WTC11 (cell line): ENCODE data around the gene SNX9. TPM values are rescaled to one million over a fixed set of nuclear protein-coding genes. Genes with fewer than 3 reads are reported as not detected.

Experiments used
- ATAC-seq: fragments of 200-7000 bp; cut with Tn5 transposase; 2 replicates; pipeline ENCODE4 v1.10.0; 2021; ENCODE audit warnings: mild to moderate bottlenecking, moderate library complexity
- CTCF ChIA-PET: fragments of 300-600 bp; sonication (Branson Sonifier 250); formaldehyde crosslinking; loops from one replicate; lab custom pipeline; 2021; ENCODE audit warnings: antibody characterized with exemption; lab: Charles Lee
- POLR2A ChIA-PET: fragments of 350-600 bp; sonication (Branson Sonifier 250); formaldehyde crosslinking; loops from one replicate; lab custom pipeline; 2021; ENCODE audit warnings: antibody characterized with exemption; lab: Charles Lee
- DNase-seq: peaks from one replicate; pipeline ENCODE4 v3.0.0; 2021; ENCODE audit warnings: low spot score
- H3K27ac Mint-ChIP-seq: 2 replicates; pipeline ENCODE4 v1.8.0; 2021; ENCODE audit warnings: mixed read lengths
- H3K27me3 Mint-ChIP-seq: 2 replicates; pipeline ENCODE4 v1.8.0; 2021; ENCODE audit warnings: low read depth, mild to moderate bottlenecking, moderate library complexity, mixed read lengths
- H3K36me3 Mint-ChIP-seq: 2 replicates; pipeline ENCODE4 v1.8.0; 2021; ENCODE audit warnings: mixed read lengths
- H3K4me1 Mint-ChIP-seq: 2 replicates; pipeline ENCODE4 v1.8.0; 2022; ENCODE audit warnings: mixed read lengths
- H3K4me3 Mint-ChIP-seq: 2 replicates; pipeline ENCODE4 v1.8.0; 2021; ENCODE audit warnings: mild to moderate bottlenecking, moderate library complexity, mixed read lengths
- H3K9me3 Mint-ChIP-seq: 2 replicates; pipeline ENCODE4 v1.8.0; 2021; ENCODE audit warnings: mixed read lengths
- ATF1 ChIP-seq: sonication (generic); formaldehyde crosslinking; IDR thresholded peaks from 2 replicates; pipeline ENCODE4 v1.8.1; 2023; ENCODE audit warnings: mild to moderate bottlenecking, moderate library complexity, missing genetic modification reagents
- EMX1 ChIP-seq: fragments of 250-450 bp; sonication (Bioruptor Pico); IDR thresholded peaks from 2 replicates; pipeline ENCODE4 v1.8.0; 2021; ENCODE audit warnings: mild to moderate bottlenecking
- FOXJ3 ChIP-seq: sonication (generic); formaldehyde crosslinking; IDR thresholded peaks from 2 replicates; pipeline ENCODE4 v1.9.0; 2021; ENCODE audit warnings: missing genetic modification reagents, mild to moderate bottlenecking, borderline replicate concordance
- FOXP1 ChIP-seq: sonication (generic); formaldehyde crosslinking; IDR thresholded peaks from 2 replicates; pipeline ENCODE4 v1.8.0; 2022; ENCODE audit warnings: missing genetic modification reagents, mild to moderate bottlenecking, moderate library complexity, borderline replicate concordance
- GABPB1 ChIP-seq: sonication (generic); formaldehyde crosslinking; IDR thresholded peaks from 2 replicates; pipeline ENCODE4 v1.8.1; 2023; ENCODE audit warnings: mild to moderate bottlenecking, missing genetic modification reagents
- IRF1 ChIP-seq: sonication (generic); formaldehyde crosslinking; IDR thresholded peaks from 2 replicates; pipeline ENCODE4 v1.8.0; 2023; ENCODE audit warnings: missing genetic modification reagents
- MYBL2 ChIP-seq: sonication (generic); formaldehyde crosslinking; IDR thresholded peaks from 2 replicates; pipeline ENCODE4 v1.8.1; 2023; ENCODE audit warnings: mild to moderate bottlenecking, moderate library complexity, missing genetic modification reagents
- NFATC4 ChIP-seq: fragments of 250-450 bp; sonication (Bioruptor Pico); IDR thresholded peaks from 2 replicates; pipeline ENCODE4 v1.9.0; 2021; ENCODE audit warnings: mild to moderate bottlenecking
- STAT6 ChIP-seq: sonication (generic); formaldehyde crosslinking; conservative IDR thresholded peaks from 2 replicates; pipeline ENCODE4 v1.8.1; 2023; ENCODE audit warnings: mild to moderate bottlenecking, low read depth, missing genetic modification reagents, moderate library complexity
- TP53 ChIP-seq: sonication (generic); formaldehyde crosslinking; IDR thresholded peaks from 2 replicates; pipeline ENCODE4 v1.8.1; 2023; ENCODE audit warnings: mild to moderate bottlenecking, missing genetic modification reagents
- ZNF219 ChIP-seq: sonication (generic); formaldehyde crosslinking; IDR thresholded peaks from 2 replicates; pipeline ENCODE4 v1.8.0; 2023; ENCODE audit warnings: missing genetic modification reagents, mild to moderate bottlenecking, borderline replicate concordance
- ZNF232 ChIP-seq: sonication (generic); formaldehyde crosslinking; IDR thresholded peaks from 2 replicates; pipeline ENCODE4 v1.8.0; 2022; ENCODE audit warnings: mild to moderate bottlenecking, missing genetic modification reagents
- total RNA-seq: library from RNA; stranded (reverse); gene quantifications from 3 replicates; pipeline ENCODE4 v1.2.3, GENCODE V29; 2021
- TF ChIP-seq, protein P1 (sequence below): sonication (generic); formaldehyde crosslinking; IDR thresholded peaks from 2 replicates; pipeline ENCODE4 v1.8.0; 2022; ENCODE audit warnings: missing genetic modification reagents
- TF ChIP-seq, protein P2 (sequence below): sonication (generic); formaldehyde crosslinking; IDR thresholded peaks from 2 replicates; pipeline ENCODE4 v1.8.0; 2022; ENCODE audit warnings: mild to moderate bottlenecking, missing genetic modification reagents
- TF ChIP-seq, protein P3 (sequence below): sonication (generic); formaldehyde crosslinking; IDR thresholded peaks from 2 replicates; pipeline ENCODE4 v1.8.1; 2023; ENCODE audit warnings: mild to moderate bottlenecking, missing genetic modification reagents, borderline replicate concordance

The SNX9 gene
- total RNA-seq, 1 experiment from 2014 or later = 35.0 TPM

GRCh38 chr6:157954150-157955117 lies 131.4 kb downstream of the SNX9 start:
- DNase-seq (no peak), ATAC-seq (peak; percentile 73)
- H3K9me3 Mint-ChIP-seq = peaks cover 36% of the 10 kb centered on the region
- ChIA-PET CTCF (interaction anchor here (0.9 to 1.8 kb wide), 2 partner anchors 118 to 285 kb away, joined by 4 read pairs; no protein-coding TSS in a partner anchor), POLR2A (interaction anchor here (1.0 kb wide), 1 partner anchor 30 kb away, joined by 3 read pairs; no protein-coding TSS in a partner anchor)
- peaks cover 19% of the 10 kb centered on the region for H3K36me3 Mint-ChIP-seq
- no peak overlapping the region for H3K27ac Mint-ChIP-seq
- H3K4me3 Mint-ChIP-seq = no peak overlapping the region
- TF ChIP-seq, protein P1, sequence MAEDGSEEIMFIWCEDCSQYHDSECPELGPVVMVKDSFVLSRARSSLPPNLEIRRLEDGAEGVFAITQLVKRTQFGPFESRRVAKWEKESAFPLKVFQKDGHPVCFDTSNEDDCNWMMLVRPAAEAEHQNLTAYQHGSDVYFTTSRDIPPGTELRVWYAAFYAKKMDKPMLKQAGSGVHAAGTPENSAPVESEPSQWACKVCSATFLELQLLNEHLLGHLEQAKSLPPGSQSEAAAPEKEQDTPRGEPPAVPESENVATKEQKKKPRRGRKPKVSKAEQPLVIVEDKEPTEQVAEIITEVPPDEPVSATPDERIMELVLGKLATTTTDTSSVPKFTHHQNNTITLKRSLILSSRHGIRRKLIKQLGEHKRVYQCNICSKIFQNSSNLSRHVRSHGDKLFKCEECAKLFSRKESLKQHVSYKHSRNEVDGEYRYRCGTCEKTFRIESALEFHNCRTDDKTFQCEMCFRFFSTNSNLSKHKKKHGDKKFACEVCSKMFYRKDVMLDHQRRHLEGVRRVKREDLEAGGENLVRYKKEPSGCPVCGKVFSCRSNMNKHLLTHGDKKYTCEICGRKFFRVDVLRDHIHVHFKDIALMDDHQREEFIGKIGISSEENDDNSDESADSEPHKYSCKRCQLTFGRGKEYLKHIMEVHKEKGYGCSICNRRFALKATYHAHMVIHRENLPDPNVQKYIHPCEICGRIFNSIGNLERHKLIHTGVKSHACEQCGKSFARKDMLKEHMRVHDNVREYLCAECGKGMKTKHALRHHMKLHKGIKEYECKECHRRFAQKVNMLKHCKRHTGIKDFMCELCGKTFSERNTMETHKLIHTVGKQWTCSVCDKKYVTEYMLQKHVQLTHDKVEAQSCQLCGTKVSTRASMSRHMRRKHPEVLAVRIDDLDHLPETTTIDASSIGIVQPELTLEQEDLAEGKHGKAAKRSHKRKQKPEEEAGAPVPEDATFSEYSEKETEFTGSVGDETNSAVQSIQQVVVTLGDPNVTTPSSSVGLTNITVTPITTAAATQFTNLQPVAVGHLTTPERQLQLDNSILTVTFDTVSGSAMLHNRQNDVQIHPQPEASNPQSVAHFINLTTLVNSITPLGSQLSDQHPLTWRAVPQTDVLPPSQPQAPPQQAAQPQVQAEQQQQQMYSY (CRISPR knock-in tag) = peak; percentile 27; the same call in 1 of the 2 replicates
- TF ChIP-seq GABPB1 (CRISPR knock-in tag) (peak; percentile 41; the same call in 1 of the 2 replicates), TP53 (CRISPR knock-in tag) (no peak), ZNF219 (CRISPR knock-in tag) (no peak), MYBL2 (CRISPR knock-in tag) (no peak), IRF1 (CRISPR knock-in tag) (no peak)
- peaks cover 11% of the 10 kb centered on the region; the same call in 1 of the 2 replicates for H3K4me1 Mint-ChIP-seq
- peaks cover 4% of the 10 kb centered on the region; the same call in 1 of the 2 replicates for H3K27me3 Mint-ChIP-seq

DNA sequence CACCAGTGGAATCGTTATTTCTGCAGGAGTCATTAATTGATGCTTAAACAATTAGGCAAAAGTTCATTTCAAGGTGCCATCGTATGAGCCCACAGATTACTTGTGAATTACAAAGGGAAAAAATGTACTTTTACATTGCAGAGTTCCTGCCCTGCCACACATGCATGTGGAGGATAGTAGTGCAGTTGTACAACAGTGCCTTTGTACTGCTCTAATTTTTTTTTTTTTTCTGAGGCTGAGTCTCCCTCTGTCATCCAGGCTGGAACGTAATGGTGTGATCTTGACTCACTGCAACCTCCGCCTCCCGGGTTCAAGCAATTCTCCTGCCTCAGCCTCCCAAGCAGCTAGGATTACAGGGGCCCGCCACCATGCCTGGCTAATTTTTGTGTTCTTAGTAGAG lies 132.6 kb downstream of the SNX9 start:
- no peak for DNase-seq
- H3K27me3 Mint-ChIP-seq = peaks cover 2% of the 10 kb centered on the region; the same call in 1 of the 2 replicates
- POLR2A ChIA-PET = no interaction called here
- H3K9me3 Mint-ChIP-seq = peaks cover 32% of the 10 kb centered on the region
- no peak overlapping the region for H3K4me3 Mint-ChIP-seq
- CTCF ChIA-PET = no interaction called here
- H3K4me1 Mint-ChIP-seq = peaks cover 11% of the 10 kb centered on the region; the same call in 1 of the 2 replicates
- no peak for TF ChIP-seq ATF1 (CRISPR knock-in tag)
- no peak for TF ChIP-seq FOXP1 (CRISPR knock-in tag)
- TF ChIP-seq, all 79 proteins: peak for 0
- H3K27ac Mint-ChIP-seq = no peak overlapping the region
- ATAC-seq = no peak
- peaks cover 27% of the 10 kb centered on the region for H3K36me3 Mint-ChIP-seq

- H3K27me3 Mint-ChIP-seq = peaks cover 2% of the 10 kb centered on the region; the same call in 1 of the 2 replicates
- peaks cover 27% of the 10 kb centered on the region for H3K9me3 Mint-ChIP-seq
- H3K27ac Mint-ChIP-seq = no peak overlapping the region
- H3K36me3 Mint-ChIP-seq = peaks cover 29% of the 10 kb centered on the region
- peaks cover 16% of the 10 kb centered on the region for H3K4me1 Mint-ChIP-seq
- no peak for DNase-seq
- no peak overlapping the region for H3K4me3 Mint-ChIP-seq
- ChIA-PET POLR2A (no interaction called here), CTCF (no interaction called here)
- ATAC-seq = no peak
- TF ChIP-seq ZNF232 (CRISPR knock-in tag) = no peak
- TF ChIP-seq NFATC4 (CRISPR knock-in tag) = no peak
- TF ChIP-seq STAT6 = no peak
- TF ChIP-seq, protein P2, sequence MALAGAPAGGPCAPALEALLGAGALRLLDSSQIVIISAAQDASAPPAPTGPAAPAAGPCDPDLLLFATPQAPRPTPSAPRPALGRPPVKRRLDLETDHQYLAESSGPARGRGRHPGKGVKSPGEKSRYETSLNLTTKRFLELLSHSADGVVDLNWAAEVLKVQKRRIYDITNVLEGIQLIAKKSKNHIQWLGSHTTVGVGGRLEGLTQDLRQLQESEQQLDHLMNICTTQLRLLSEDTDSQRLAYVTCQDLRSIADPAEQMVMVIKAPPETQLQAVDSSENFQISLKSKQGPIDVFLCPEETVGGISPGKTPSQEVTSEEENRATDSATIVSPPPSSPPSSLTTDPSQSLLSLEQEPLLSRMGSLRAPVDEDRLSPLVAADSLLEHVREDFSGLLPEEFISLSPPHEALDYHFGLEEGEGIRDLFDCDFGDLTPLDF (CRISPR knock-in tag) = no peak
- no peak for TF ChIP-seq FOXP1 (CRISPR knock-in tag)
- TF ChIP-seq, protein P3, sequence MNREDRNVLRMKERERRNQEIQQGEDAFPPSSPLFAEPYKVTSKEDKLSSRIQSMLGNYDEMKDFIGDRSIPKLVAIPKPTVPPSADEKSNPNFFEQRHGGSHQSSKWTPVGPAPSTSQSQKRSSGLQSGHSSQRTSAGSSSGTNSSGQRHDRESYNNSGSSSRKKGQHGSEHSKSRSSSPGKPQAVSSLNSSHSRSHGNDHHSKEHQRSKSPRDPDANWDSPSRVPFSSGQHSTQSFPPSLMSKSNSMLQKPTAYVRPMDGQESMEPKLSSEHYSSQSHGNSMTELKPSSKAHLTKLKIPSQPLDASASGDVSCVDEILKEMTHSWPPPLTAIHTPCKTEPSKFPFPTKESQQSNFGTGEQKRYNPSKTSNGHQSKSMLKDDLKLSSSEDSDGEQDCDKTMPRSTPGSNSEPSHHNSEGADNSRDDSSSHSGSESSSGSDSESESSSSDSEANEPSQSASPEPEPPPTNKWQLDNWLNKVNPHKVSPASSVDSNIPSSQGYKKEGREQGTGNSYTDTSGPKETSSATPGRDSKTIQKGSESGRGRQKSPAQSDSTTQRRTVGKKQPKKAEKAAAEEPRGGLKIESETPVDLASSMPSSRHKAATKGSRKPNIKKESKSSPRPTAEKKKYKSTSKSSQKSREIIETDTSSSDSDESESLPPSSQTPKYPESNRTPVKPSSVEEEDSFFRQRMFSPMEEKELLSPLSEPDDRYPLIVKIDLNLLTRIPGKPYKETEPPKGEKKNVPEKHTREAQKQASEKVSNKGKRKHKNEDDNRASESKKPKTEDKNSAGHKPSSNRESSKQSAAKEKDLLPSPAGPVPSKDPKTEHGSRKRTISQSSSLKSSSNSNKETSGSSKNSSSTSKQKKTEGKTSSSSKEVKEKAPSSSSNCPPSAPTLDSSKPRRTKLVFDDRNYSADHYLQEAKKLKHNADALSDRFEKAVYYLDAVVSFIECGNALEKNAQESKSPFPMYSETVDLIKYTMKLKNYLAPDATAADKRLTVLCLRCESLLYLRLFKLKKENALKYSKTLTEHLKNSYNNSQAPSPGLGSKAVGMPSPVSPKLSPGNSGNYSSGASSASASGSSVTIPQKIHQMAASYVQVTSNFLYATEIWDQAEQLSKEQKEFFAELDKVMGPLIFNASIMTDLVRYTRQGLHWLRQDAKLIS (CRISPR knock-in tag) = no peak
- no peak for TF ChIP-seq FOXJ3 (CRISPR knock-in tag)
- TF ChIP-seq EMX1 = no peak
Measured at GRCh38 chr6:157956171-157956730, 133.2 kb downstream of the SNX9 start.
